Measurements from ENCODE around the gene C1orf52. TPM values are rescaled to one million over a fixed set of nuclear protein-coding genes. Genes with fewer than 3 reads are reported as not detected.
A peak's percentile ranks its signal among the peaks of the same experiment; 100 is the strongest.

Gene C1orf52
- total RNA-seq, 4 donors from 2014 or later, result 12.7 to 27.2 (median 21.0) TPM

GRCh38 chr1:85303440-85304162 lies 44.1 kb upstream of the C1orf52 start:
- Histone ChIP-seq H3K9me3 (no peaks in the 10 kb centered on the region), H3K4me3 (no peak overlapping the region), H3K27ac (no peak overlapping the region), H3K36me3 (no peaks in the 10 kb centered on the region), H3K27me3 (no peaks in the 10 kb centered on the region), H3K4me1 (peaks cover 0 to 9% (median 7%) of the 10 kb centered on the region in 3 donors)
- WGBS, 2 donors (ENCODE audit: low coverage in 1 of 2), result 84% methylated on average over 4 of the region's 4 CpGs; no CpG with 5 or more reads in 1 of the 2 donors
- no peak for ATAC-seq
- no peak for TF ChIP-seq POLR2A (IDR thresholded peaks at IDR 0.05)
- TF ChIP-seq CTCF (IDR thresholded peaks at IDR 0.05), result no peak
- TF ChIP-seq EP300 (IDR thresholded peaks at IDR 0.05), result no peak
- TF ChIP-seq POLR2AphosphoS5 (IDR thresholded peaks at IDR 0.05), result no peak

GRCh38 chr1:85300140-85300539 lies 40.7 kb upstream of the C1orf52 start:
- Histone ChIP-seq H3K27ac (no peak overlapping the region), H3K4me1 (peaks cover 0 to 21% (median 9%) of the 10 kb centered on the region in 3 donors), H3K9me3 (no peaks in the 10 kb centered on the region), H3K36me3 (no peaks in the 10 kb centered on the region), H3K4me3 (no peak overlapping the region), H3K27me3 (no peaks in the 10 kb centered on the region)
- WGBS, 2 donors (ENCODE audit: low coverage in 1 of 2), result 60 to 69% methylated on average over 2 to 3 of the region's 3 CpGs
- TF ChIP-seq EP300 (IDR thresholded peaks at IDR 0.05) (no peak), POLR2AphosphoS5 (IDR thresholded peaks at IDR 0.05) (no peak), CTCF (IDR thresholded peaks at IDR 0.05) (no peak), POLR2A (IDR thresholded peaks at IDR 0.05) (no peak)
- ATAC-seq, result no peak

- TF ChIP-seq EP300 (IDR thresholded peaks at IDR 0.05) (no peak), POLR2AphosphoS5 (IDR thresholded peaks at IDR 0.05) (peak; percentile 78)
- H3K27me3 ChIP-seq, result no peaks in the 10 kb centered on the region
- H3K27ac ChIP-seq, result peak overlapping the region; percentile 16 to 75 (median 67)
- H3K9me3 ChIP-seq, result no peaks in the 10 kb centered on the region
- H3K4me3 ChIP-seq, result no peak overlapping the region
- no peaks in the 10 kb centered on the region for H3K36me3 ChIP-seq
- WGBS, 2 donors (ENCODE audit: low coverage in 1 of 2), result 10 to 21% methylated on average over 9 to 11 of the region's 11 CpGs
- ATAC-seq, result peak; percentile 76
- peaks cover 0 to 21% (median 9%) of the 10 kb centered on the region in 3 donors for H3K4me1 ChIP-seq
Measured at GRCh38 chr1:85297855-85298629, 38.6 kb upstream of the C1orf52 start.

DNA sequence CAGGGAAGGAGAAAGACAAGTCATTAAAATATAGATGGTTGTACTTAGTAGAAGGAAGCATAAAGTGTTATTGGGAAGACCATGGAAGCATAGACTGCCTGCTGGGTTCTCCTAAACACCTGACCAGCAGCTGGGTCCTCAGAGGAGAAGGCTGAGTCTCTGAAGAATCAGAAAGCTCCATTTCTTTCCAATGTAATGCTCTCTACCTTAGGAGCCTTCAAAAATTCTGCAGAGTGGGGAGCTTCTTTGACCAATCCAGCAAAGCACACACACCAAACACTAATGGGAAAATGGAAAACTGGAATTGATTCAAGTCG lies 38.0 kb upstream of the C1orf52 start:
- Histone ChIP-seq H3K4me1 (peaks cover 0 to 21% (median 9%) of the 10 kb centered on the region in 3 donors), H3K27ac (peak overlapping the region; percentile 16 to 75 (median 67))
- 21 to 25% methylated on average over 1 of the region's 1 CpG for WGBS, 2 donors (ENCODE audit: low coverage in 1 of 2)

More for the DNA sequence above, 38.0 kb upstream of the C1orf52 start:
- no peaks in the 10 kb centered on the region for H3K27me3 ChIP-seq
- H3K36me3 ChIP-seq, result no peaks in the 10 kb centered on the region
- H3K4me3 ChIP-seq, result no peak overlapping the region
- TF ChIP-seq POLR2A (IDR thresholded peaks at IDR 0.05) (no peak), POLR2AphosphoS5 (IDR thresholded peaks at IDR 0.05) (no peak), CTCF (IDR thresholded peaks at IDR 0.05) (no peak), EP300 (IDR thresholded peaks at IDR 0.05) (no peak)
- H3K9me3 ChIP-seq, result no peaks in the 10 kb centered on the region
- no peak for ATAC-seq
